ENCODE measurements around the gene TNS4.

The TNS4 gene

DNA sequence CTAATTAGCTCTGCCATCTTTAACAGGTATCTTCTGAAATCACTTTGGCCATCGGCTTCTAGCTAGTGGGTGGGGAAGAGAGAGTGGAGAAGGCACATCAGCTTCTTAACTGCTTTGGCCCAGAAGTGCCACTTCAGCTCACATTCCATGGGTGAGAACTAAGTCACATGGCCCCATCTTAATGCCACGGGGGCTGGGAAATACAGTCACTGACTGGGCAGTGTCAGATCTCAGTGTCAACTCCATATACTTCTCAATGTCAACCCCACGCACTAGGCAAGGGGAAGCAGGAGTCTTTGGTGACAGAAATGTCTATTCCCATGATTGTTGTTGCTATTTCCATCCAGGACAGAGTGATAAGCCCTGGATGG, 34.5 kb upstream of the TNS4 start:
- no peak for DNase-seq

DNA sequence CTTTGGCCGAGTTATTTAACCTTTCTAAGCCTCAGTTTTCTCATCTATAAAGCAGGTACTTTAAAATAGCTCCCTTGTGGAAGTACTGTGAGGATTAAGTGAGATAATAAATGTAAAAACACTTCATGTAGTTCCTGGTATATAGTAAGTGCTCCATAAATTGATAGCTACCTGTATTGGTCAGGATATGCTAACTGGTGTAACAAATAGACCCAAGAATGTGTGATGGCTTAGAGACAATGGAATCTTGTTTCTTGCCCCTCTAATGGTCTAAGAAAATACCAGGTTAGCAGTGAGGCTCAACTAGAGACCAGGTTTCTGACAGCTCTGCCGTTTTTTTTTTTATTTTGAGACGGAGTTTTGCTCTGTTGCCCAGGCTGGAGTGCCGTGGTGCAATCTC, 34.0 kb upstream of the TNS4 start:
- no peak for DNase-seq

GRCh38 chr17:40534371-40535189, 33.2 kb upstream of the TNS4 start:
- no peak for DNase-seq

- DNase-seq, result no peak
Measured at GRCh38 chr17:40533896-40534295, 32.5 kb upstream of the TNS4 start.

DNA sequence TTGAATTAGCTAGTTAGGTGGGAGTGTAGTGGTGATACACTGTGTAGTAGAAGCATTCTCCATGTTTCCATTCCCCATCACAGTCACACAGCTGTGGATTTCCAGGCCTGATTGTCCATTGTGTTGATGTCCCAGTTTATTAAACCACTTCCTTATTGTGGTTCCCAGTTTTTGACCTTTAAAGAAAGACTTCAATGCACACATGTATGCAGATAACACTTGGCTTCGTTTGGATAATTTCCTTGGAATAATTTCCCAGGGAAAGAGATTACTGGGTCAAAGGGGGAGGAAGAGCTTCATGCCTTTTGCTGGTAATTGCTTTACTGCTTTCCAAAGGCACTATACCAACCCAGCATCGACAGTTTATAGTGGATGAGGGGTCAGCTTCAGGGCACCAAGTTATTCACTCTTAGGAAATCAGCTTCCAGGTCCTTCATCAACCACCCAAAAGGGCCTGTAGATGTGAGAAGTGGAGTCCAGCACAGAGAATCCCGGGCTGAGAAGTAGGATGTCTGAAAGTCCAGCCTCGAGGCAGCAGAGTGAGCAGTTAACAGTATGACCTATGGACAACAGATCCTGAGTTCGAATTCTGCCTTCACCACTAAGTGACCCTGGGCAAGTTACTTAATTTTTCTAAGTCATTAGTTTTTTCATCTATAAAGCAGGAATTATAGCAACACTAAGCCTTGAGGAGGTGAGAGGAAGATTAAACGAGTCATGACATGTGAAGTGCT, 31.3 kb upstream of the TNS4 start:
- no peak for DNase-seq

DNA sequence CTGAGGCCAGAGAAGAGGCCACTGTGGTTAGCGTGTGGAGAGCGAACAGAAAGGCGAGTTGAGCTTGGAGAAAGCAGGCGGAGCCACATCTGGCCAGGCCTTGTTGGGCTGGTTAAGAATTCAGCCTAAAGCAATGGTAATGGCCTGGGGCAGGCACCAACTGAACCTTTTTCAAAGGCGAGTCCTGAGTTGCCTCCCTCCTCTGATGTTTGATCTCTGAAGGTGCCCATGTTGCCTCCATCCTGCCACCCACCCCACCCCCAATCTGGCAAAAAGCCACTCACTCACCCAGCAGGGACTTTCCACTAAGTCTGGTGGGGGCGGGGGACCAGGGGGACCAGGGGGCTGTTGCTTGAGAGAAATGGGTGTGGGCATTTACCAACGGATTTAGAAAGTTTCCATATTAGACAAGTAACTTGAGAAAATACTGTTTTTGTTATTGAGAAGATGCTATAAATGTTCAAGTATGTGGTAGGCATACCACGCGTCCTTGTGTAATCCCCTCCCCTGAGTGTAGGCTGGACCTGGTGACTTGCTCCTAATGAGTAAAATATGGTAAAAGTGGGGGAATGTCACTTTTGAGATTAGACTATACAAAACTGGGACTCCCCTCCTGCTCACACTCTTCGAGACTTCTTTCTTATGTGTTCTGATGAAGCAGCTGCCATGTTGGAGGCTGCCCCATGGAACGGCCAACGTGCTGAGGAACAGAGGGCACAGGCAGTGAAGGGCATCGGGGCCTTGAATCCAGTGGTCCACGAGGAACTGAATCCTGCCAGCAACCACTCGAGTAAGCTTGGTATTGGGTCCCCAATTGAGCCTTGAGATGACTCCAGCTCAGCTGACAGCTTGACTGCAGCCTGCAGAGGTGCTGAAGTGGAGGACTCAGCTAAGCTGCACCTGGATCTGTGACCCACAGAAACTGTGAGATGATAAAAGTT, 29.9 kb upstream of the TNS4 start:
- DNase-seq, result no peak

GRCh38 chr17:40530531-40530994, 29.1 kb upstream of the TNS4 start:
- no peak for DNase-seq

GRCh38 chr17:40529991-40530390, 28.6 kb upstream of the TNS4 start:
- DNase-seq, result no peak

DNA sequence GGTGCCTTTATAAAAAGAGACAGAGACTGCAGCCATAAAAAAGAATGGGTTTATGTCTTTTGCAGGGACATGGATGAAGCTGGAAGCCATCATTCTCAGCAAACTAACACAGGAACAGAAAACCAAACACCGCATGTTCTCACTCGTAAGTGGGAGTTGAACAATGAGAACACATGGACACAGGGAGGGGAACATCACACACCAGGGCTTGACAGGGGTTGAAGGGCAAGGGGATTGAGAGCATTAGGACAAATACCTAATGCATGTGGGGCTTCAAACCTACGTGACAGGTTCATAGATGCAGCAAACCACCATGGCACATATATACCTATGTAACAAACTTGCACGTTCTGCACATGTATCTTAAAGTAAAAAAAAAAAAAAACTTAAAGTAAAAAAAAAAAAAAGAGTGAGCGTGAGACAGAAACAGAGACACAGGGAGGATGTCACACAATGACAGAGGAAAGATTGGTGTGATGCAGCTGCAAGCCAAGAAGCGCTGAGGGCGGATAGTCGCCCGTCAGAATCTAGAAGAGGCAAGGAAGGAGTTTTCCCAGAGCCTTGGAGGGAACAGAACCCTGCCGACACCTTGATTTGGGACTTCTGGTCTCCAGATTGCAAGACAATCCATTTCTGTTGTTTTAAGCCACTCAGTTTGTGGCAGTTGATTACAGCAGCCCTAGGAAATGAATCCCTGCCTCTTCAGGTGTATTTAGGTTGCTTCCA, 27.4 kb upstream of the TNS4 start:
- no peak for DNase-seq

- DNase-seq, result no peak
Measured at GRCh38 chr17:40526668-40527067, 25.2 kb upstream of the TNS4 start.

DNA sequence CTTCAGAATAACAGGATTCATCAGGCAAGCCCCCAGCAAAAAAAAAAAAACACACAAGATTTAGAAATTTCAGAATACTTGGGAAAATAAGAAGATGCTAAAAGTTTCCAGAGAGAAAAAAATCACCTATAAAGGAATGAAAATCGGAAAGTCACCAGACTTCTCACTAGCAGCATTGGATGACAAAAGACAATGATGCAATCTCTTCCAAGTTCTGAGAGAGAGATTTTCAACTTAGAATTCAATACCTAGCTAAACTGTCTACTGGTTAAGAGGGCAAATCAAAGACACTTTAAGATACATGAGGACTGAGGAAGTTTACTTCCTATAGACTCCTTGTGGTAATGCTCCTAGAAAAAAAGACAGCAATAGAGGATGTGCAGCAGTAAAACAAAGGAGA, 23.9 kb upstream of the TNS4 start:
- DNase-seq, result no peak

DNA sequence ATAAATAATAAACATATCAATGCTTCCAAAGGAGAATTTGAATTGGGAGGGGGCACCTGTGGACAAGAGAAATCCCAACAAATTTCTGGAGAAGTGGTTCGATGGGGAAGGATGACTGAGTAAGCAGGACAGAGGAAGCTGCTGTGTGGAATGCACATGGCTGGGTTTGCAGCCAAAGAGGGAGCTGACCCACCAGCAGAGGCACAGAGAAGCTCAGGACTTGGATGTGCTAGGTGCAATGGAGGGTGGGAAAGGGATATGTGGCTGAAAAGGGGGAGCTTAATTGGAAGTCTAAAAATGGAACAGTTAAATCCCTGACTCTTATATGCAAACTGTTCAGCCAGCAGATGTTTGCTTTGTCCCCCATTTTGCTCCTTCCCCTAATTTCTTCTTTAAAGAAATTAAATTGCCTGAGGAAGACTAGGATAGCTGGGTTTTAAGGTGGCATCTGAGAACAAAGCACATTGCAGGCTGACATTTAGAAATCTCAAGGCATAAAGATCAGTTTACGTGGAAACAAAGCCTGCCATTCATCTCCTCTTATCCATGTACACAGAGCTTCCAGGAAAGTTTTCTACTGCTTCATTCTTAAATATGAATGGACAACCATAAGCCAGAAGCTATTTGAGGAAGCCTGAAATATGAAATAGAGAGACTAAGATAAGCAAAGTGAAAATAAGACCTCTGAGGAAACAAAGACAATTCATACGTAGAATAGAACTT, 23.0 kb upstream of the TNS4 start:
- DNase-seq, result no peak

DNA sequence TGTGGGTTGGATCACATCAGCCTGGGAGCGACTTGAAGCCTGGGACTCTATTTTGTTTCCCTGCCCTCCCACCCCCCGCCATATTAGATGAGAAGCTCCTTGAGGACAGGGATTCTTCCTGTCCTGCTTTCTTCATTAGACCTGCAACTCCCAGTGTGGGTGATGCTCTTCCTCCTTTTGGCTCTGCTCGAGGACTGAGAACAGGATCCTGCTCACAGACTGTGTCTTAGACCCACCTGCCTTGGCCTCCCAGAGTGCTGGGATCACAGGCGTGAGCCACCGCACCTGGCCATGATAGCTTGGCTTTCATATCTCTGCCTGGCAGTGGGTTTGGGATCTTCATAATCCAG, 21.5 kb upstream of the TNS4 start:
- DNase-seq, result no peak

- no peak for DNase-seq
Measured at GRCh38 chr17:40522250-40522960, 21.0 kb upstream of the TNS4 start.

DNA sequence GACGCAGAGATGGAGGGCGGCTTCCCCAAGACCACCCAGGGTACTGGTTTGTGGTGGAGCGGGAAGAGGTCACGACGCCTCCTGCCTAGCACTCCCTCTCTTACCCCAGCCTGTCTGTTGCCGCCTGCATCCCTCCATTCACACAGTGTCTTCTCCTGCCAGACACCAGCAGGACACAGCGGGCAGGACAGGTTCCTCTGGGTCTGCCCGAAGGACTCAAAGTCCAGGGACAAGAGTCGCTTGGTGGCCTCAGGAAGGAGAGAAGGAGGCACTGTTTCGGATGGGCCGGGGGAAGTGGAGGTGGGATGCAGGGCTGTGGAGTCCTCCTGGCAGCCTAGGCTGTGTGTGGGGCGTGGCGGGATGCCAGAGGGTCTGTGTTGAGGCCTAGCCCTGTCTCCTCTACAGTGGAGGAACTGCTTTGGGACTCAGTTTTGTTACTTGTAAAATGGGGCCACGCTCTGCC, 19.6 kb upstream of the TNS4 start:
- no peak for DNase-seq

DNA sequence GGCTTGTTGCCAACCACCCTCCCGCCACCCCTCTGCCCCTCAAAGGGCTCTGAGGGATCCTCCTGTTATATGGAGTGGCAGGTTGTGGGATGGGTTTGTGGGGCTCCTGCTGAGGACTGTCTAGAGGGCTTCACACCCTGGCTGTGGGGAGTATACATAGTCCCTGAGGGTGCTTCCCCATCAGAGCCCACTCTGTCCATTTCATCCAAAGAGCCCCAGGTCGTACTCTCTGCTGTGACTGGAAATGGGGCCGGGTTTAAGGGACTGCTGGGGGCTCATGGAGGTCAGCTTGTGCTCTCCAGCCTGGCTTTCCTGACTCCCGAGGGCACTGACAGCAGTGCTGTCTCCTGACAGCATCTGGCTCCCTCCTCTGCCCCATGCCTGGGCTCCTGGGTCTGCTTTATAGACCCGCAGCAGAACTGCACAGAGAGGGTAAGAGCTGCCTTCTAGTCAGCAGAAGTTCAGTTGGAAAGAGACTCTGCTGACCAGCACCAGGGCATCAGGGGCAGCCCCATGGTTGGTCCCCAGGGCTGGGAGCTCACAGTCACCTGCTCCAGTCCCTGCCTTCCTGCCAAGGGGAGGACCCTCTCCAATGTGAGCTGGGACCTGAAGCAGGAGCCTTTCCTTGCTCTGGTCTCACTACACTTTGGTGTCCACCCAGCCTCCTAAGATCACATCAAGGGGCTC, 17.8 kb upstream of the TNS4 start:
- no peak for DNase-seq

- DNase-seq, result no peak
Measured at GRCh38 chr17:40518401-40519088, 17.1 kb upstream of the TNS4 start.

- DNase-seq, result no peak
Measured at GRCh38 chr17:40517981-40518380, 16.6 kb upstream of the TNS4 start.

DNA sequence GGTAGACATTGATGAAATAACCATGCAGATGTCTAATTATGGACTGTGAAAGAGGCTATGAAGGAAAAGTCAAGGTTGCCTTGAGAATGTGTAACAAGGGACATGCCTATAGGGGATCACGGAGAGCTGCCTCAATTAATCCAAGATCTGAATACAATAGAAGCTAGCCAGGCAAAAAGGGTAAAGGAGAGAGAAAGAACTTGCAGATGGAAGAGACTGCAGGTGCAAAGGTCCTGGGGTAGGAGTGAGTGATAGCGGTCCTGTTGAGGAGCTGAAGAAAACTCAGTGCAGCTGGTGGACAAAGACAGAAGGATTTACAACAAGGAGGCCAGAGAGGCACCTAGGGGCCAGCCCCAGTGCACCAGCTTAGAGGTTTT, 15.9 kb upstream of the TNS4 start:
- no peak for DNase-seq

All from NCI-H2227 treated with DMSO at 0.1 percent for 48 hours (cell line).